Breast epithelium (tissue), 3 donors: ENCODE measurements around the gene FAM168B.
"Not testable (repeated sequence)": the region's sequence is repeated elsewhere in the genome, so short reads cannot be mapped to it uniquely, and the experiment has no call there.

Experiments
- POLR2A ChIP-seq: fragments of 450-650 bp; IDR thresholded peaks from one replicate; pipeline ENCODE4 v1.6.1; 2016; ENCODE audit warnings: antibody characterized with exemption, mild to moderate bottlenecking, moderate library complexity
- POLR2AphosphoS5 ChIP-seq, 3 donors: sonication (generic); formaldehyde crosslinking; IDR thresholded peaks; one replicate each; pipeline ENCODE4 v1.6.1; 2017; ENCODE audit warnings: antibody characterized with exemption in 3 of 3
- TF ChIP-seq, protein P1 (sequence below), 3 donors: fragments of 450-650 bp; IDR thresholded peaks; one replicate each; pipeline ENCODE4 v1.5.1; 2016 to 2017; ENCODE audit warnings: antibody characterized with exemption in 3 of 3, mild to moderate bottlenecking in 3 of 3, moderate library complexity in 3 of 3

DNA sequence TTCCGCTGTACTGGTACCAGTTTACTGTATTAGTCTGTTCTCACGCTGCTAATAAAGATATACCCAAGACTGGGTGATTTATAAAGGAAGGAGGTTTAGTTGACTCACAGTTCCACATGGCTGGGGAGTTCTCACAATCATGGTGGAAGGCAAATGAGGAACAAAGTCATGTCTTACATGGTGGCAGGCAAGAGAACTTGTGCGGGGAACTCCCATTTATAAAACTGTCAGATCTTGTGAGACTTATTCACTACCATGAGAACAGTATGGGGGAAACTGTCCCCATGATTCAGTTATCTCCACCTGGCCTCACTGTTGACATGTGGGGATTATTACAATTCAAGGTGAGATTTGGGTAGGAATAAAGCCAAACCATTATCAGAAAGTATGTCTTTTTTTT is 21.7 kb upstream of the FAM168B start:
- TF ChIP-seq, protein P1, sequence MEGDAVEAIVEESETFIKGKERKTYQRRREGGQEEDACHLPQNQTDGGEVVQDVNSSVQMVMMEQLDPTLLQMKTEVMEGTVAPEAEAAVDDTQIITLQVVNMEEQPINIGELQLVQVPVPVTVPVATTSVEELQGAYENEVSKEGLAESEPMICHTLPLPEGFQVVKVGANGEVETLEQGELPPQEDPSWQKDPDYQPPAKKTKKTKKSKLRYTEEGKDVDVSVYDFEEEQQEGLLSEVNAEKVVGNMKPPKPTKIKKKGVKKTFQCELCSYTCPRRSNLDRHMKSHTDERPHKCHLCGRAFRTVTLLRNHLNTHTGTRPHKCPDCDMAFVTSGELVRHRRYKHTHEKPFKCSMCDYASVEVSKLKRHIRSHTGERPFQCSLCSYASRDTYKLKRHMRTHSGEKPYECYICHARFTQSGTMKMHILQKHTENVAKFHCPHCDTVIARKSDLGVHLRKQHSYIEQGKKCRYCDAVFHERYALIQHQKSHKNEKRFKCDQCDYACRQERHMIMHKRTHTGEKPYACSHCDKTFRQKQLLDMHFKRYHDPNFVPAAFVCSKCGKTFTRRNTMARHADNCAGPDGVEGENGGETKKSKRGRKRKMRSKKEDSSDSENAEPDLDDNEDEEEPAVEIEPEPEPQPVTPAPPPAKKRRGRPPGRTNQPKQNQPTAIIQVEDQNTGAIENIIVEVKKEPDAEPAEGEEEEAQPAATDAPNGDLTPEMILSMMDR (IDR thresholded peaks at IDR 0.05), result not testable (repeated sequence)
- TF ChIP-seq POLR2A; POLR2AphosphoS5 (IDR thresholded peaks at IDR 0.05): not testable (repeated sequence)
